Hippocampal formation (tissue), 2 donors: ENCODE results near the gene TAF4B.
"Not testable (repeated sequence)": the region's sequence is repeated elsewhere in the genome, so short reads cannot be mapped to it uniquely, and the experiment has no call there.

Experiments
- DNase-seq, 2 donors: peaks; one replicate each; lab custom pipeline; 2025; lab: John Stamatoyannopoulos, UW

Gene TAF4B

GRCh38 chr18:26238718-26239117 is 12.5 kb downstream of the TAF4B start:
- not testable (repeated sequence) for DNase-seq

- not testable (repeated sequence) for DNase-seq
These were observed 16.1 kb downstream of the TAF4B start for GRCh38 chr18:26242392-26242791.

- not testable (repeated sequence) for DNase-seq
These were observed 19.2 kb downstream of the TAF4B start for GRCh38 chr18:26245434-26245833.

- no peak for DNase-seq
These were observed 26.2 kb downstream of the TAF4B start for GRCh38 chr18:26252411-26252810.

GRCh38 chr18:26254808-26255207 is 28.6 kb downstream of the TAF4B start:
- DNase-seq, result not testable (repeated sequence)

- no peak for DNase-seq
These were observed 29.7 kb downstream of the TAF4B start for GRCh38 chr18:26255695-26256622.

GRCh38 chr18:26258711-26259110 is 32.5 kb downstream of the TAF4B start:
- DNase-seq, result no peak

GRCh38 chr18:26259416-26259815 is 33.2 kb downstream of the TAF4B start:
- DNase-seq, result not testable (repeated sequence)

GRCh38 chr18:26262156-26262555 is 35.9 kb downstream of the TAF4B start:
- DNase-seq, result no peak

- no peak for DNase-seq
These were observed 41.2 kb downstream of the TAF4B start for GRCh38 chr18:26267357-26267930.

GRCh38 chr18:26268454-26268853 is 42.2 kb downstream of the TAF4B start:
- no peak for DNase-seq

- no peak for DNase-seq
These were observed 45.8 kb downstream of the TAF4B start for GRCh38 chr18:26271917-26272549.

GRCh38 chr18:26277374-26277773 is 51.1 kb downstream of the TAF4B start:
- DNase-seq, result no peak

GRCh38 chr18:26279428-26279827 is 53.2 kb downstream of the TAF4B start:
- no peak for DNase-seq

GRCh38 chr18:26286008-26286407 is 59.8 kb downstream of the TAF4B start:
- DNase-seq, result no peak

GRCh38 chr18:26287644-26288043 is 61.4 kb downstream of the TAF4B start:
- DNase-seq, result no peak

GRCh38 chr18:26290385-26290784 is 64.1 kb downstream of the TAF4B start:
- DNase-seq, result no peak

GRCh38 chr18:26293982-26294381 is 67.7 kb downstream of the TAF4B start:
- DNase-seq, result no peak

- DNase-seq, result no peak
These were observed 71.9 kb downstream of the TAF4B start for GRCh38 chr18:26298107-26298506.

GRCh38 chr18:26301681-26302080 is 75.4 kb downstream of the TAF4B start:
- DNase-seq, result no peak

- not testable (repeated sequence) for DNase-seq
These were observed 77.0 kb downstream of the TAF4B start for GRCh38 chr18:26303222-26303621.

GRCh38 chr18:26304511-26304910 is 78.3 kb downstream of the TAF4B start:
- no peak for DNase-seq
